GM12874 (cell line): ENCODE results near the gene NOC2L.

Source experiments
- TF ChIP-seq, protein P1 (sequence below): IDR thresholded peaks from 2 replicates; pipeline ENCODE4 v1.5.1; 2011; ENCODE audit warnings: low read depth, mild to moderate bottlenecking, control low read depth, low read length, moderate library complexity; ENCODE audit not compliant: insufficient read depth

Gene NOC2L

GRCh38 chr1:1001057-1001783 is 42.2 kb upstream of the NOC2L start:
- TF ChIP-seq, protein P1, sequence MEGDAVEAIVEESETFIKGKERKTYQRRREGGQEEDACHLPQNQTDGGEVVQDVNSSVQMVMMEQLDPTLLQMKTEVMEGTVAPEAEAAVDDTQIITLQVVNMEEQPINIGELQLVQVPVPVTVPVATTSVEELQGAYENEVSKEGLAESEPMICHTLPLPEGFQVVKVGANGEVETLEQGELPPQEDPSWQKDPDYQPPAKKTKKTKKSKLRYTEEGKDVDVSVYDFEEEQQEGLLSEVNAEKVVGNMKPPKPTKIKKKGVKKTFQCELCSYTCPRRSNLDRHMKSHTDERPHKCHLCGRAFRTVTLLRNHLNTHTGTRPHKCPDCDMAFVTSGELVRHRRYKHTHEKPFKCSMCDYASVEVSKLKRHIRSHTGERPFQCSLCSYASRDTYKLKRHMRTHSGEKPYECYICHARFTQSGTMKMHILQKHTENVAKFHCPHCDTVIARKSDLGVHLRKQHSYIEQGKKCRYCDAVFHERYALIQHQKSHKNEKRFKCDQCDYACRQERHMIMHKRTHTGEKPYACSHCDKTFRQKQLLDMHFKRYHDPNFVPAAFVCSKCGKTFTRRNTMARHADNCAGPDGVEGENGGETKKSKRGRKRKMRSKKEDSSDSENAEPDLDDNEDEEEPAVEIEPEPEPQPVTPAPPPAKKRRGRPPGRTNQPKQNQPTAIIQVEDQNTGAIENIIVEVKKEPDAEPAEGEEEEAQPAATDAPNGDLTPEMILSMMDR: no peak

GRCh38 chr1:1000357-1001056 is 41.5 kb upstream of the NOC2L start:
- TF ChIP-seq, protein P1: no peak

GRCh38 chr1:999725-1000356 is 40.8 kb upstream of the NOC2L start, which contains the start of gene HES4:
TSS of gene HES4 (minus strand) at chr1:1000097. CDS start at chr1:999973, 124 bp downstream.
- TF ChIP-seq, protein P1: no peak

- TF ChIP-seq, protein P1: no peak
Measured at GRCh38 chr1:998995-999724, 40.1 kb upstream of the NOC2L start.

GRCh38 chr1:998745-998994 is 39.6 kb upstream of the NOC2L start:
- TF ChIP-seq, protein P1: no peak

DNA sequence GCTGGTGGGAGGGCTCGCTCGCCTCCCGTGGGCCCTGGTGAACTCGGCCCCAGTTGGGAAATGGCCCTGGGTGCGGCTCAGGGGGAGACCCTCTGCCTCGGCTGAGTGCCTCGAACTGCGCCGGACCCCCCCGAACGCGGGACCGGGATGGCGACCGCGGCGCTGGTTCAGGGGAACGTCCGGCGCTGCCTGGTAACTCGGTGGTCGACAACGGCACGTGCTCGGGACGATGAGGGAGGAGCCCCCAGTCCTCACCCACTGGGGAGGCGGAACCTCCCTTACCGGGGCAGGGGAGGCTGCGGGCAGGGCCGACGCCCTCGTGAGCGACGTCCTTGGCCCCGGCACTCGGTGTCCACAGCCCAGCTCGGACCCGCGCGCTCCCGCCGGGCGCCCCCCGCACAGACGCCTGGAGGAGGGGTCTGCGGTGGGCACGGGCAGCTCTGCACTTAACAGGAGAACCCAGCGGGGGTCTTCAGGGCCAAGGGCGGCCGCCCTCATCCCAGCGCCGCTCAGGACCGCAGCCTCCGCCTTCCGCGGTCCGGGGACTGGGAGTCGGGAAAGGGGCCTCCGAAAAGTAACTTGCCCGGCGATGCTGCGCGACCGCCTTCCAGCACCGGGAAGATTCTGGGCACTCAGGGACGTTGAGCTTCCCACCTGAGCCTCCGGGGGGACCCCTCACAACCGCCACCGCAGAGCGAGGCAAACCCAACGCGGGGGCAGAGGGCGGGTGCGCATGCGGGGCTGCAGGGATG is 39.1 kb upstream of the NOC2L start:
- TF ChIP-seq, protein P1: no peak
